BJ (cell line): ENCODE data around the gene FAM168A. TPM values are rescaled to one million over a fixed set of nuclear protein-coding genes. Genes with fewer than 3 reads are reported as not detected.

Experiments used
- CTCF ChIA-PET: fragments of 350-600 bp; formaldehyde crosslinking; extraction: SDS; loops from one replicate; lab custom pipeline; 2021; ENCODE audit warnings: antibody characterized with exemption, inconsistent platforms; lab: Yijun Ruan, JAX
- POLR2A ChIA-PET: fragments of 300-600 bp; sonication (Branson Sonifier 250); formaldehyde crosslinking; extraction: SDS; loops from one replicate; lab custom pipeline; 2021; ENCODE audit warnings: antibody characterized with exemption; lab: Charles Lee
- DNase-seq: peaks from one replicate; pipeline ENCODE4 v3.0.0-alpha.2; 2011; ENCODE audit warnings: low read depth
- H3K27me3 ChIP-seq: 2 replicates; pipeline ENCODE4 v1.6.0; 2011; ENCODE audit warnings: low read length; ENCODE audit not compliant: control insufficient read depth, insufficient read depth
- H3K36me3 ChIP-seq: 2 replicates; pipeline ENCODE4 v1.5.1; 2011; ENCODE audit warnings: low read length; ENCODE audit not compliant: control insufficient read depth, insufficient read depth
- H3K4me3 ChIP-seq: 2 replicates; pipeline ENCODE4 v1.5.1; 2011; ENCODE audit warnings: low read depth, mild to moderate bottlenecking, control low read depth, low read length
- polyA plus RNA-seq: library from polyadenylated mRNA; depleted of rRNA; stranded (reverse); fragments of >200 nt; gene quantifications from 2 replicates; pipeline ENCODE4 v1.2.3, GENCODE V29; 2011
- TF ChIP-seq, protein P1 (sequence below): IDR thresholded peaks from 2 replicates; pipeline ENCODE4 v1.5.1; 2011; ENCODE audit warnings: low read depth, mild to moderate bottlenecking, control low read depth, inconsistent platforms, low read length, moderate library complexity; ENCODE audit not compliant: insufficient read depth

The FAM168A gene
- polyA plus RNA-seq, 1 experiment = 19.1 TPM

DNA sequence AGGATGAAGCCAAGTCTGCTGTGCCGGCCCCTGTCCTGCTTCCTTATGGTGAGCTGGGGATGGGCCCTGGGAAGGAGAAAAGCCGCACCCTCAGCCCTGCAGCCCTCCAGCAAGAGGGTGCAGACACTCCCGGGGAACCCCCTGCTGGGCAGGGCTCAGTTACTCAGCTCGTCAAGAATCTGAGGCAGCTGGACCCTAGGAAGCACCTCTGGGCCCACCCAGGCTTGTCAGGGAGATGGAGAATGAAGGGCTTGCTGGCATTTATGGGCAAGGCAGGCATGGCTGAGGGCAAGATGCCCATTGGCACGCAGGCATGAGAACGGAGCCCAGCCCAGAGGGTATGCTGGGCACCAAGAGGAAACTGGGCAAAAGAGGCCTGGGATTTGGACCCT, 208.8 kb downstream of the FAM168A start:
- POLR2A ChIA-PET = no interaction called here
- H3K27me3 ChIP-seq = no peaks in the 10 kb centered on the region
- CTCF ChIA-PET = interaction anchor here (0.8 to 2.5 kb wide), 8 partner anchors 13 to 272 kb away, joined by 3 to 11 read pairs (median 4); partner anchors contain the start of genes FAM168A and RELT
- no peak for DNase-seq
- H3K36me3 ChIP-seq = peaks cover 5% of the 10 kb centered on the region
- H3K4me3 ChIP-seq = no peak overlapping the region
- TF ChIP-seq, protein P1, sequence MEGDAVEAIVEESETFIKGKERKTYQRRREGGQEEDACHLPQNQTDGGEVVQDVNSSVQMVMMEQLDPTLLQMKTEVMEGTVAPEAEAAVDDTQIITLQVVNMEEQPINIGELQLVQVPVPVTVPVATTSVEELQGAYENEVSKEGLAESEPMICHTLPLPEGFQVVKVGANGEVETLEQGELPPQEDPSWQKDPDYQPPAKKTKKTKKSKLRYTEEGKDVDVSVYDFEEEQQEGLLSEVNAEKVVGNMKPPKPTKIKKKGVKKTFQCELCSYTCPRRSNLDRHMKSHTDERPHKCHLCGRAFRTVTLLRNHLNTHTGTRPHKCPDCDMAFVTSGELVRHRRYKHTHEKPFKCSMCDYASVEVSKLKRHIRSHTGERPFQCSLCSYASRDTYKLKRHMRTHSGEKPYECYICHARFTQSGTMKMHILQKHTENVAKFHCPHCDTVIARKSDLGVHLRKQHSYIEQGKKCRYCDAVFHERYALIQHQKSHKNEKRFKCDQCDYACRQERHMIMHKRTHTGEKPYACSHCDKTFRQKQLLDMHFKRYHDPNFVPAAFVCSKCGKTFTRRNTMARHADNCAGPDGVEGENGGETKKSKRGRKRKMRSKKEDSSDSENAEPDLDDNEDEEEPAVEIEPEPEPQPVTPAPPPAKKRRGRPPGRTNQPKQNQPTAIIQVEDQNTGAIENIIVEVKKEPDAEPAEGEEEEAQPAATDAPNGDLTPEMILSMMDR = no peak

GRCh38 chr11:73388265-73389133, 209.4 kb downstream of the FAM168A start:
- POLR2A ChIA-PET = no interaction called here
- TF ChIP-seq, protein P1 = peak; percentile 2; the same call in 1 of the 2 replicates
- DNase-seq = no peak
- Histone ChIP-seq H3K4me3 (no peak overlapping the region), H3K36me3 (peaks cover 5% of the 10 kb centered on the region; the same call in 1 of the 2 replicates), H3K27me3 (no peaks in the 10 kb centered on the region)
- CTCF ChIA-PET = interaction anchor here (0.6 to 2.5 kb wide), 11 partner anchors 14 to 273 kb away, joined by 3 to 11 read pairs (median 3); partner anchors contain the start of gene FAM168A

GRCh38 chr11:73387594-73388264, 210.2 kb downstream of the FAM168A start:
- ChIA-PET POLR2A (no interaction called here), CTCF (interaction anchor here (0.6 to 2.5 kb wide), 9 partner anchors 11 to 197 kb away, joined by 3 to 8 read pairs (median 3); no protein-coding TSS in a partner anchor)
- peaks cover 4% of the 10 kb centered on the region; the same call in 1 of the 2 replicates for H3K36me3 ChIP-seq
- DNase-seq = no peak
- no peak overlapping the region for H3K4me3 ChIP-seq
- TF ChIP-seq, protein P1 = no peak
- H3K27me3 ChIP-seq = no peaks in the 10 kb centered on the region

DNA sequence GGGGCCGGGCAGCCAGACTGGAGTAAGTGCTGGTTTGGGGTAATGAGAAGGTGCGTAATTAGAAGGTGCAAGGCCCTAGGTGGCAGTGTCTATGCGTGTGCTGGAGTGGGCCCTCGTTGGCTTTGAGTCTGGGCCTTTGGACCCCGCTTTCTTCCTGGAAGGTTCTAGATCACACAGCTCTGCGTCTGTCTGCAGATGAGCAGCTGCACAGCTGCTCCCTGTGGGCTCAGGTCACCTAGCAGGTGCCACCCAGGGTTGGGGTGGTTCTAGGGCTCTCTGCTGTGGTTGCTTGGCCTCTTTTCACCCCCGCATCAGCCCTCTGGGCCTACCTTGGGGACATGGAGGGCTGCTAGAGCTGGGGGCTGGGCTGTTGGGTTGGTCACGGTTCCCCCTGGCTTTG, 211.4 kb downstream of the FAM168A start:
- H3K4me3 ChIP-seq = no peak overlapping the region
- H3K36me3 ChIP-seq = peaks cover 2% of the 10 kb centered on the region; the same call in 1 of the 2 replicates
- no peak for DNase-seq
- H3K27me3 ChIP-seq = no peaks in the 10 kb centered on the region
- TF ChIP-seq, protein P1 = no peak
- CTCF ChIA-PET = interaction anchor here (0.8 to 1.7 kb wide), 4 partner anchors 10 to 79 kb away, joined by 3 to 4 read pairs (median 3); no protein-coding TSS in a partner anchor
- POLR2A ChIA-PET = no interaction called here
